Mucosa of stomach (tissue), 1 donor: ENCODE results near the gene P2RY13.

Experiments used
- H3K27me3 ChIP-seq: one replicate; pipeline ENCODE4 v1.7.0; 2013; ENCODE audit warnings: mild to moderate bottlenecking, low read length; ENCODE audit not compliant: control insufficient read depth, insufficient read depth
- H3K36me3 ChIP-seq: one replicate; pipeline ENCODE4 v1.7.0; 2013; ENCODE audit warnings: low read length; ENCODE audit not compliant: control insufficient read depth, insufficient read depth
- H3K4me1 ChIP-seq: one replicate; pipeline ENCODE4 v1.7.0; 2013; ENCODE audit warnings: mild to moderate bottlenecking, low read length; ENCODE audit not compliant: control insufficient read depth, insufficient read depth
- H3K4me3 ChIP-seq: one replicate; pipeline ENCODE4 v1.7.0; 2013; ENCODE audit warnings: low read length
- H3K9ac ChIP-seq: one replicate; pipeline ENCODE4 v1.7.0; 2013; ENCODE audit warnings: mild to moderate bottlenecking, low read length, moderate library complexity
- H3K9me3 ChIP-seq: one replicate; pipeline ENCODE4 v1.7.0; 2013; ENCODE audit warnings: mild to moderate bottlenecking, low read length, moderate library complexity; ENCODE audit not compliant: control insufficient read depth
- donor health status: Pancreatic carcinoma.

P2RY13 gene

DNA sequence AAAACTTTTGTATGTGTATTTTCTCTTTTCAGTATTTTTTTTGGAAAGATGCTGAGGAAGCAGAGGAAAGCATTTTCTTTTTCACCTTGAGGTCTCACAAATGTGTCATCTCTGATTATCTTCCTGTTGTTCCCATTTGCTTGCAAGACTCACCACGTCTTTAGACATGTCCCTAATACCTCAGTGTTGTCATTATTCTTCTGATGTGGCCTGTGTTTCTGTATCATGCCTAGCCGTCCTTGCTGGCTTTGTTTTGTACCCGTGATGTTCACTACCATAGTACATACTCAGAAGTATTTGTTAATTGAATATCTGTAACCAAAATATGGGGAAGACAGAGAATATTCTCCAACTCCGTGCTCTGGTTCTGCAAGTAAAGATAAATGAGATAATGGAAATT, 46.0 kb downstream of the P2RY13 start:
- Histone ChIP-seq H3K9me3 (no peaks in the 10 kb centered on the region), H3K9ac (peak overlapping the region; percentile 7), H3K4me1 (peaks cover 14% of the 10 kb centered on the region), H3K36me3 (no peaks in the 10 kb centered on the region), H3K27me3 (no peaks in the 10 kb centered on the region), H3K4me3 (no peak overlapping the region)

- Histone ChIP-seq H3K27me3 (no peaks in the 10 kb centered on the region), H3K9me3 (no peaks in the 10 kb centered on the region)
These were observed 46.4 kb downstream of the P2RY13 start for GRCh38 chr3:151282921-151283320.

DNA sequence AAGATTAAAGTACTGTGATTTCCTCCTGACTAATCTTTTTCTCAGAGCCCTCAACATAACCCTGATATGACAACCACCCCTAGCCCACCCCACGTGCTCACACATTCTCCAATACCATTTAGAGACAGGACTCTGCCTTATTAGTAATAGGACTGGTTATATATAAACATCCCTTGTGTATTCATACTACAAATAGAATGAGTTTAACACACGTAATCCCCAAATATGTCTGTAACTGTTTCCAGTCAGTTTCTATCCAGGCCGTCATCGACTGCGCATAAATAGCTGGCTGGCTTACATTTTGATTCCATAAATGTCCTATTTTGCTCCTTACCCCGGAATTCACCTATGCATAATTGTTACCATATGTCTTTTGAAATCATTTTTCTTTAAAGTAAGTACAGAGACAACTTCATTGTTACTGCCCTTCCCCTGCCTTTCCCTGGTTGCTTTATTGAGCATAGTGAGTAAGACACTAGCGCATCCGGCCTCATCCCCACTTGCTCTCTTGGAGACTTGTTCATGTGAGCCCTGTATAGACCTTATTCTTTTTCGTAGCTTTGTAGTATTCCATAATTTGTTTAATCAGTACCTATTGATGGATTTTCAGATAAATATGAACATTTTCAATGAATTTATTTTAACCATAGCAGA, 47.6 kb downstream of the P2RY13 start:
- Histone ChIP-seq H3K4me3 (no peak overlapping the region), H3K4me1 (peaks cover 14% of the 10 kb centered on the region), H3K9ac (no peak overlapping the region), H3K36me3 (no peaks in the 10 kb centered on the region), H3K9me3 (no peaks in the 10 kb centered on the region), H3K27me3 (no peaks in the 10 kb centered on the region)

More at GRCh38 chr3:151282921-151283320, 46.4 kb downstream of the P2RY13 start:
- H3K4me1 ChIP-seq, result peaks cover 14% of the 10 kb centered on the region
- H3K36me3 ChIP-seq, result no peaks in the 10 kb centered on the region
- H3K9ac ChIP-seq, result no peak overlapping the region
- no peak overlapping the region for H3K4me3 ChIP-seq

DNA sequence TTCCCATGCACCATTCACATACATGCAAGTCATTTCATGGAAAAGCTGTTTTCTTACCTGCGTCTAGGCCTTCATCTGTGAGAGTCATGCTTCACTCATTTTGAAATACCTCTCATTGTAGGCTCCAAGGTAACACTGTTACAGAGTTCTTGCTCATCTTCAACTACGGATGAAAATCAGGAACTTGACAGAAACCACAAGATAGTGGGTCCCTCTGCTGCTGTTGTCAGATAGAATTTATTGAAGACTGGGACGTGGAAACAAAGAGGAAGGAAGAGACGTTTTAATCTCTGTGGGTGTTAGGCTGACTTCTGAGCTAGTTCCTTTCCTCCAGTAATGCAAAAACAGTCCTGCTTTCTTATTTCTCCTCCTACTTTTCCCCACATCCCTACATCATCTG, 51.1 kb downstream of the P2RY13 start, which contains the start of gene P2RY14:
Gene P2RY14, minus strand, starts transcription at position 313 of the 400 bp plus-strand sequence. CDS start 64,226 bp downstream, outside the sequence.
- no peaks in the 10 kb centered on the region for H3K27me3 ChIP-seq
- H3K9me3 ChIP-seq, result no peaks in the 10 kb centered on the region
- H3K4me1 ChIP-seq, result peaks cover 3% of the 10 kb centered on the region
- H3K9ac ChIP-seq, result peak within 1 kb of the TSS; percentile 33
- H3K36me3 ChIP-seq, result no peaks in the 10 kb centered on the region
- no peak within 1 kb of the TSS for H3K4me3 ChIP-seq

GRCh38 chr3:151276687-151277042, 52.7 kb downstream of the P2RY13 start:
- Histone ChIP-seq H3K9ac (no peak overlapping the region), H3K9me3 (no peaks in the 10 kb centered on the region), H3K36me3 (no peaks in the 10 kb centered on the region), H3K27me3 (no peaks in the 10 kb centered on the region), H3K4me3 (no peak overlapping the region), H3K4me1 (no peaks in the 10 kb centered on the region)
